HepG2 (cell line): ENCODE data around the gene SLC29A3. TPM values are rescaled to one million over a fixed set of nuclear protein-coding genes. Genes with fewer than 3 reads are reported as not detected.
A peak's percentile ranks its signal among the peaks of the same experiment; 100 is the strongest.

Experiments used
- ATAC-seq: fragments of 200-7000 bp; cut with Tn5 transposase; 3 replicates; pipeline ENCODE4 v1.9.1; 2020; ENCODE audit warnings: mild to moderate bottlenecking, moderate library complexity
- BruUV-seq: library from RNA; stranded (reverse); fragments of 400-500 nt; replicated peaks from 2 replicates; lab custom pipeline; 2021; lab: Mats Ljungman, UMichigan
- CTCF ChIA-PET: fragments of 300-600 bp; formaldehyde crosslinking; extraction: SDS; loops from one replicate; lab custom pipeline; 2021; ENCODE audit warnings: low total read pairs, inconsistent platforms, low intra/inter-chr PET ratio; lab: Yijun Ruan, JAX
- POLR2A ChIA-PET: fragments of 350-600 bp; sonication (Branson Sonifier 250); formaldehyde crosslinking; loops from one replicate; lab custom pipeline; 2020; ENCODE audit warnings: antibody characterized with exemption, inconsistent platforms; lab: Yijun Ruan, JAX
- DNase-seq: peaks from one replicate; pipeline ENCODE4 v3.0.0-alpha.2; 2015; ENCODE audit warnings: low spot score
- FAIRE-seq: peaks from 3 replicates; lab custom pipeline; 2011; peaks lifted over from hg19 to GRCh38; lab: Jason Lieb, UNC
- H2AFZ ChIP-seq: one replicate; pipeline ENCODE4 v1.6.1; 2011; ENCODE audit warnings: low read length, inconsistent platforms
- H3K27ac ChIP-seq: fragments of 300-600 bp; 3 replicates; pipeline ENCODE4 v1.8.0; 2011; ENCODE audit warnings: mixed run types, mild to moderate bottlenecking, mixed read lengths, low read length, inconsistent platforms; ENCODE audit not compliant: insufficient read depth; ENCODE audit errors: extremely low read length
- H3K27me3 ChIP-seq, 2 experiments: fragments of 200-600 bp in 1 of 2; 2 replicates in 1 of 2; 3 replicates in 1 of 2; pipeline versions ENCODE4 v1.6.0 to v1.8.0; 2011; ENCODE audit warnings: low read length in 2 of 2, mild to moderate bottlenecking in 2 of 2, moderate library complexity in 2 of 2, inconsistent platforms in 1 of 2; ENCODE audit not compliant: insufficient read depth in 2 of 2, control insufficient read depth in 1 of 2
- H3K36me3 ChIP-seq, 2 experiments: fragments of 200-600 bp in 1 of 2; replicated peaks in 1 of 2; 2 replicates in 1 of 2; 3 replicates in 1 of 2; pipeline versions ENCODE4 v1.5.1 to v1.8.0; 2011; ENCODE audit warnings: low read length in 2 of 2, inconsistent platforms in 1 of 2; ENCODE audit not compliant: insufficient read depth in 2 of 2, control insufficient read depth in 1 of 2
- H3K4me1 ChIP-seq: 2 replicates; pipeline ENCODE4 v1.5.1; 2012; ENCODE audit warnings: low read length, inconsistent platforms; ENCODE audit not compliant: insufficient read depth
- H3K4me2 ChIP-seq: 2 replicates; pipeline ENCODE4 v1.6.0; 2011; ENCODE audit warnings: low read depth, low read length, inconsistent platforms
- H3K4me3 ChIP-seq, 3 experiments: fragments of 200-600 bp in 1 of 3; sonication (generic), shearing (Covaris generic) in 1 of 3; replicated peaks in 1 of 3; 2 replicates each; pipeline ENCODE4 v1.5.1; 2011 to 2016; ENCODE audit warnings: low read length in 3 of 3, inconsistent platforms in 2 of 3, low read depth in 2 of 3, mild to moderate bottlenecking in 2 of 3, control low read depth in 1 of 3, mixed read lengths in 1 of 3; ENCODE audit not compliant: insufficient read depth in 1 of 3
- H3K79me2 ChIP-seq: one replicate; pipeline ENCODE4 v1.6.1; 2011; ENCODE audit warnings: low read length, inconsistent platforms; ENCODE audit not compliant: insufficient read depth
- H3K9ac ChIP-seq: 2 replicates; pipeline ENCODE4 v1.6.0; 2011; ENCODE audit warnings: mild to moderate bottlenecking, low read depth, low read length, inconsistent platforms; ENCODE audit not compliant: insufficient read depth
- H3K9me3 ChIP-seq: 2 replicates; pipeline ENCODE4 v1.5.1; 2012; ENCODE audit warnings: mild to moderate bottlenecking, low read length
- H4K20me1 ChIP-seq: 2 replicates; pipeline ENCODE4 v1.6.0; 2011; ENCODE audit warnings: inconsistent platforms, mild to moderate bottlenecking, low read length, moderate library complexity; ENCODE audit not compliant: insufficient read depth
- BHLHE40 ChIP-seq: IDR thresholded peaks from 2 replicates; pipeline ENCODE4 v1.6.1; 2011; ENCODE audit warnings: low read length, improper control_type of control experiment
- CBFB ChIP-seq: sonication (generic); formaldehyde crosslinking; IDR thresholded peaks from 2 replicates; pipeline ENCODE4 v1.4.0; 2020; ENCODE audit warnings: missing genetic modification reagents
- ELF1 ChIP-seq: sonication (generic); formaldehyde crosslinking; IDR thresholded peaks from 2 replicates; pipeline ENCODE4 v1.4.0; 2020; ENCODE audit warnings: missing genetic modification reagents
- MED1 ChIP-seq: sonication (generic); formaldehyde crosslinking; IDR thresholded peaks from 2 replicates; pipeline ENCODE4 v1.4.0; 2020; ENCODE audit warnings: missing genetic modification reagents
- MXD4 ChIP-seq: IDR thresholded peaks from 2 replicates; pipeline ENCODE4 v1.6.1; 2016; ENCODE audit warnings: mild to moderate bottlenecking, missing biosample characterization, missing genetic modification reagents
- NPAS2 ChIP-seq: sonication (generic); formaldehyde crosslinking; IDR thresholded peaks from 2 replicates; pipeline ENCODE4 v1.8.0; 2022; ENCODE audit warnings: mild to moderate bottlenecking, missing genetic modification reagents, borderline replicate concordance
- NR2F1 ChIP-seq, 2 experiments: fragments of 450-650 bp in 1 of 2; formaldehyde crosslinking in 1 of 2; IDR thresholded peaks; 2 replicates each; pipeline versions ENCODE4 v1.5.0 to v1.6.1; 2016 to 2020; ENCODE audit warnings: mild to moderate bottlenecking in 1 of 2, missing compliant biosample characterization in 1 of 2, missing genetic modification reagents in 1 of 2, moderate library complexity in 1 of 2
- PHF5A ChIP-seq: IDR thresholded peaks from one replicate; pipeline ENCODE4 v1.6.1; 2018; ENCODE audit warnings: low read depth, missing genetic modification reagents; ENCODE audit not compliant: unreplicated experiment
- SKI ChIP-seq: fragments of 450-650 bp; IDR thresholded peaks from one replicate; pipeline ENCODE4 v1.6.1; 2018; ENCODE audit warnings: mild to moderate bottlenecking; ENCODE audit not compliant: partially characterized antibody
- ZNF350 ChIP-seq: sonication (generic); formaldehyde crosslinking; IDR thresholded peaks from 2 replicates; pipeline ENCODE4 v1.4.0; 2020; ENCODE audit warnings: mild to moderate bottlenecking, low read depth, missing genetic modification reagents, borderline replicate concordance
- ZNF382 ChIP-seq: sonication (generic); formaldehyde crosslinking; IDR thresholded peaks from 2 replicates; pipeline ENCODE4 v1.5.0; 2020; ENCODE audit warnings: missing genetic modification reagents, mild to moderate bottlenecking, borderline replicate concordance
- ZSCAN22 ChIP-seq: sonication (generic); formaldehyde crosslinking; IDR thresholded peaks from 2 replicates; pipeline ENCODE4 v1.4.0; 2020; ENCODE audit warnings: mild to moderate bottlenecking, missing genetic modification reagents
- WGBS: methylation state at CpG from one replicate; pipeline ENCODE4 v1.1.6; 2017; ENCODE audit warnings: low lambda C conversion rate; 5-methylcytosine and 5-hydroxymethylcytosine counted together
- in situ Hi-C: cut with HindIII; loops from 2 replicates; pipeline ENCODE4 v1.10.0; 2017; ENCODE audit warnings: low pct_unique_long_range_greater_than_20kb; ENCODE audit not compliant: extremely low pct_ligation_motif_present
- intact Hi-C: fragments of 100-400 bp; cut with micrococcal nuclease; formaldehyde crosslinking; loops from one replicate; pipeline ENCODE4 v1.10.0; 2022; ENCODE audit not compliant: unreplicated experiment
- polyA plus RNA-seq, 8 experiments: library from polyadenylated mRNA; depleted of rRNA in 3 of 8; stranded (reverse) in 7 of 8; unstranded in 1 of 8; fragments of >200 nt; fragmentation: Illumina TruSeq in 4 of 8; extraction: Trizol in 4 of 8; gene quantifications; 2 replicates each; pipeline versions ENCODE4 v1.2.1 to v1.2.3, GENCODE V29; 2011 to 2016; ENCODE audit warnings: low read depth in 4 of 8, missing spikeins in 1 of 8, mixed read lengths in 1 of 8; ENCODE audit not compliant: insufficient read depth in 1 of 8
- total RNA-seq, 5 experiments: library from RNA; depleted of rRNA; stranded (reverse); fragments of >200 nt; fragmentation: Illumina TruSeq; extraction: Trizol; gene quantifications; 2 replicates each; pipeline ENCODE4 v1.2.3, GENCODE V29; 2016; ENCODE audit warnings: low read depth in 1 of 5
- TF ChIP-seq, protein P1 (sequence below): sonication (generic); formaldehyde crosslinking; IDR thresholded peaks from 2 replicates; pipeline ENCODE4 v1.5.0; 2020; ENCODE audit warnings: missing genetic modification reagents, mild to moderate bottlenecking, borderline replicate concordance
- TF ChIP-seq, protein P2 (sequence below): sonication (generic); IDR thresholded peaks from 2 replicates; pipeline ENCODE4 v1.6.1; 2016; ENCODE audit warnings: low read depth, borderline replicate concordance
- TF ChIP-seq, protein P3 (sequence below): sonication (generic); formaldehyde crosslinking; IDR thresholded peaks from 2 replicates; pipeline ENCODE4 v1.4.0; 2020; ENCODE audit warnings: missing genetic modification reagents
- TF ChIP-seq, protein P4 (sequence below): sonication (generic); formaldehyde crosslinking; IDR thresholded peaks from 2 replicates; pipeline ENCODE4 v1.8.0; 2022; ENCODE audit warnings: missing genetic modification reagents, mild to moderate bottlenecking, moderate library complexity, borderline replicate concordance

The SLC29A3 gene
- total and polyA plus RNA-seq, 2 of the 13 experiments (the other 11 are each of a cell fraction or from before 2014, with no cell fraction given) = 8.6 to 11.8 TPM

DNA sequence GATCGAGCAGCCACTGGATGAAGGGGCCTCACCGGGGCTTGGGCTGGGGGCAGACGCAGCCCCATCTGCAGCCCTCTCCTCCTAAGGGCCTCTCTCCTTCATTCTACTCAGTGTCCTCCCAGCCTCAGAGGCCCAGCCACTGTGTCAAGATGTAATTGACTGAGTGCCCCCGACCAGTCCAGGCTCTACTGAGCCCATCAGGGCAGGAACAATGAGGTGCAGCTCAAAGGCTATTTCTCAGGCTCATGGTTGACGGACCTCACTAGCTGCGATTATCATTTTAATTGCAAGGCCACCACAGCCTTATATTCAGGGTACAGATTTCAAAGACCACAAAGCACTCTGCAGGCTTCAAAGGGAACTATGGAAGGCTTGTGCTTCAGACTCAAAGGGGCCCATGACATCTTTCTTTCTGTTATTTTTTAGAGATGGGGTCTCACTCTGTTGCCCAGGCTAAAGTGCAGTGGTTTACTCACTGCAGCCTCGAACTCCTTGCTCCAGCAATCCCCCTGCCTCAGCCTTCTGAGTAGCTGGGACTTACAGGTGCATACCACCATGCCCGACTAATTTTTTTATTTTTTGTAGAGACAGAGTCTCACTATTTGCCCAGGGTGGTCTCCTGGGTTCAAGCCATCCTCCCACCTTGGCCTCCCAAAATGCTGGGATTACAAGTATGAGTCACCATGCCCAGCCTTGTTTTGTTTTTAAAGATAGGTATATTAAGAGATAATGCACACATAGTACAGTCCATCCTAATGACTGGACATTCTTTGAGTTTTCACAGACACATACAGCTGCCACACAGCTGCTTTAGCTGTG is 23.7 kb downstream of the SLC29A3 start:
- no peak overlapping the region for H3K4me2 ChIP-seq
- no peaks in the 10 kb centered on the region for H3K27me3 ChIP-seq
- in situ Hi-C loops (loop anchor here (25.0 kb wide), 1 partner anchor 695 kb away; no protein-coding TSS in a partner anchor), intact Hi-C loops (no loop called here)
- H2AFZ ChIP-seq = no peak overlapping the region
- FAIRE-seq = peak; percentile 84
- H3K9me3 ChIP-seq = no peaks in the 10 kb centered on the region
- H4K20me1 ChIP-seq = no peaks in the 10 kb centered on the region
- peaks cover 4% of the 10 kb centered on the region for H3K79me2 ChIP-seq
- DNase-seq = no peak
- peaks cover 97% of the 10 kb centered on the region for H3K4me1 ChIP-seq
- BruUV-seq = no TSS peak
- ATAC-seq = no peak
- H3K9ac ChIP-seq = no peak overlapping the region
- WGBS = 95% methylated on average over 6 of the region's 8 CpGs
- ChIA-PET CTCF (no interaction called here), POLR2A (interaction anchor here (0.6 to 16.7 kb wide), 5 partner anchors 9 to 1212 kb away, joined by 3 to 210 read pairs (median 14); partner anchors contain the start of gene SLC29A3)
- H3K36me3 ChIP-seq = peaks cover 0 to 8% of the 10 kb centered on the region in 2 experiments; a peak in 3 of 5 replicates
- H3K4me3 ChIP-seq = no peak overlapping the region
- H3K27ac ChIP-seq = peak overlapping the region; percentile 92
- TF ChIP-seq NR2F1 (CRISPR knock-in tag; IDR thresholded peaks at IDR 0.05) = no peak
- TF ChIP-seq, protein P1, sequence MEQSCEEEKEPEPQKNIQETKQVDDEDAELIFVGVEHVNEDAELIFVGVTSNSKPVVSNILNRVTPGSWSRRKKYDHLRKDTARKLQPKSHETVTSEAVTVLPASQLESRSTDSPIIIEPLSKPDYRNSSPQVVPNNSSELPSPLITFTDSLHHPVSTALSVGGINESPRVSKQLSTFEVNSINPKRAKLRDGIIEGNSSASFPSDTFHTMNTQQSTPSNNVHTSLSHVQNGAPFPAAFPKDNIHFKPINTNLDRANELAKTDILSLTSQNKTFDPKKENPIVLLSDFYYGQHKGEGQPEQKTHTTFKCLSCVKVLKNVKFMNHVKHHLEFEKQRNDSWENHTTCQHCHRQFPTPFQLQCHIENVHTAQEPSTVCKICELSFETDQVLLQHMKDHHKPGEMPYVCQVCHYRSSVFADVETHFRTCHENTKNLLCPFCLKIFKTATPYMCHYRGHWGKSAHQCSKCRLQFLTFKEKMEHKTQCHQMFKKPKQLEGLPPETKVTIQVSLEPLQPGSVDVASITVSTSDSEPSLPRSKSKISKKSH = no peak
- TF ChIP-seq MED1 = no peak
- TF ChIP-seq BHLHE40 = no peak
- TF ChIP-seq ZSCAN22 = no peak
- peak; percentile 51 for TF ChIP-seq SKI
- TF ChIP-seq MXD4 (CRISPR knock-in tag) = no peak
- no peak for TF ChIP-seq ELF1 (CRISPR knock-in tag)
- TF ChIP-seq PHF5A (CRISPR knock-in tag) = no peak
- TF ChIP-seq, protein P2, sequence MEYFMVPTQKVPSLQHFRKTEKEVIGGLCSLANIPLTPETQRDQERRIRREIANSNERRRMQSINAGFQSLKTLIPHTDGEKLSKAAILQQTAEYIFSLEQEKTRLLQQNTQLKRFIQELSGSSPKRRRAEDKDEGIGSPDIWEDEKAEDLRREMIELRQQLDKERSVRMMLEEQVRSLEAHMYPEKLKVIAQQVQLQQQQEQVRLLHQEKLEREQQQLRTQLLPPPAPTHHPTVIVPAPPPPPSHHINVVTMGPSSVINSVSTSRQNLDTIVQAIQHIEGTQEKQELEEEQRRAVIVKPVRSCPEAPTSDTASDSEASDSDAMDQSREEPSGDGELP = peak; percentile 51; the same call in 1 of the 2 replicates
- TF ChIP-seq NPAS2 = no peak
- TF ChIP-seq, protein P3, sequence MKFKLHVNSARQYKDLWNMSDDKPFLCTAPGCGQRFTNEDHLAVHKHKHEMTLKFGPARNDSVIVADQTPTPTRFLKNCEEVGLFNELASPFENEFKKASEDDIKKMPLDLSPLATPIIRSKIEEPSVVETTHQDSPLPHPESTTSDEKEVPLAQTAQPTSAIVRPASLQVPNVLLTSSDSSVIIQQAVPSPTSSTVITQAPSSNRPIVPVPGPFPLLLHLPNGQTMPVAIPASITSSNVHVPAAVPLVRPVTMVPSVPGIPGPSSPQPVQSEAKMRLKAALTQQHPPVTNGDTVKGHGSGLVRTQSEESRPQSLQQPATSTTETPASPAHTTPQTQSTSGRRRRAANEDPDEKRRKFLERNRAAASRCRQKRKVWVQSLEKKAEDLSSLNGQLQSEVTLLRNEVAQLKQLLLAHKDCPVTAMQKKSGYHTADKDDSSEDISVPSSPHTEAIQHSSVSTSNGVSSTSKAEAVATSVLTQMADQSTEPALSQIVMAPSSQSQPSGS (CRISPR knock-in tag) = no peak
- no peak for TF ChIP-seq ZNF382
- TF ChIP-seq, protein P4, sequence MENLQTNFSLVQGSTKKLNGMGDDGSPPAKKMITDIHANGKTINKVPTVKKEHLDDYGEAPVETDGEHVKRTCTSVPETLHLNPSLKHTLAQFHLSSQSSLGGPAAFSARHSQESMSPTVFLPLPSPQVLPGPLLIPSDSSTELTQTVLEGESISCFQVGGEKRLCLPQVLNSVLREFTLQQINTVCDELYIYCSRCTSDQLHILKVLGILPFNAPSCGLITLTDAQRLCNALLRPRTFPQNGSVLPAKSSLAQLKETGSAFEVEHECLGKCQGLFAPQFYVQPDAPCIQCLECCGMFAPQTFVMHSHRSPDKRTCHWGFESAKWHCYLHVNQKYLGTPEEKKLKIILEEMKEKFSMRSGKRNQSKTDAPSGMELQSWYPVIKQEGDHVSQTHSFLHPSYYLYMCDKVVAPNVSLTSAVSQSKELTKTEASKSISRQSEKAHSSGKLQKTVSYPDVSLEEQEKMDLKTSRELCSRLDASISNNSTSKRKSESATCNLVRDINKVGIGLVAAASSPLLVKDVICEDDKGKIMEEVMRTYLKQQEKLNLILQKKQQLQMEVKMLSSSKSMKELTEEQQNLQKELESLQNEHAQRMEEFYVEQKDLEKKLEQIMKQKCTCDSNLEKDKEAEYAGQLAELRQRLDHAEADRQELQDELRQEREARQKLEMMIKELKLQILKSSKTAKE (CRISPR knock-in tag) = no peak
- TF ChIP-seq ZNF350 (CRISPR knock-in tag) = no peak
- no peak for TF ChIP-seq CBFB (CRISPR knock-in tag)
